ENCODE results near the gene OASL.

DNA sequence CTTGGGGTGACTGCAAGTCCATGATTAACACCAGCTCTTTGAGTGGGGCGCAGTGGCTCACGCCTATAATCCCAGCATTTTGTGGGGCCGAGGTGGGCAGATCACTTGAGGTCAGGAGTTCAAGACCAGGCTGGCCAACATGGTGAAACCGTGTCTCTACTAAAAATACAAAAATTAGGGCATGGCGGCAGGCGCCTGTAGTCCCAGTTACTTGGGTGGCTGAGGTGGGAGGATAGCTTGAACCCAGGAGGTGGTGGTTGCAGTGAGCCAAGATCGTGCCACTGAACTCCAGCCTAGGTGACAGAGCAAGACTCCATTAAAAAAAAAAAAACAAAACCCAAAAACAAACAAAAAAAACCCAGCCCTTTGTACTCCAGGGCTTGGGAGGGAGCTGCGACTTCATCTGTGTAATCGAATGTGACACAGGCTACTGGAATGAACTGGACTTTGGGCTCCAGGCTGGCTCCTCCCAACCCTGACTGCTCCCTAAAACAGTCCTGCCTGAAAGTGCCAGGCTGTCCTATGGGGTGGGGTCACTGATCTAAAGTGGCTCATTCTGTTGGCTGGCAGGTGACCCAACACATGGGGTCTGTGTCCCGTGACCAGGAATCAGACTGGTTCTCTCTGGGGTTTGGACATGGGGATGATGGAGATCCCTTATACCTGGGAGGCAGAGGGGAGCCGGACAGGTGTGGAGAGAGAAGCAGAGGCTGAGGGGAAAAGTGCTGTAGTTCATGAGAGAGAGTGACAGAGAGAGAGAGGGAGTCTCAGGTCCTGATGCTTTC lies 13.4 kb downstream of the OASL start:
- TF ChIP-seq NEUROD1 (IDR thresholded peaks at IDR 0.05; ENCODE audit: borderline replicate concordance, low read depth, low read length, partially characterized antibody) (no peak), POLR2AphosphoS5 (IDR thresholded peaks at IDR 0.05; ENCODE audit: control insufficient read depth, insufficient read depth, low read depth, low read length) (no peak), SP1 (CRISPR knock-in tag; IDR thresholded peaks at IDR 0.05) (no peak), NCOA1 (IDR thresholded peaks at IDR 0.05; ENCODE audit: low read depth) (no peak)
